HUES64 (cell line): ENCODE data around the gene DTD2. TPM values are rescaled to one million over a fixed set of nuclear protein-coding genes. Genes with fewer than 3 reads are reported as not detected.
A peak's percentile ranks its signal among the peaks of the same experiment; 100 is the strongest.

Source experiments
- H3K27ac ChIP-seq: 2 replicates; pipeline ENCODE4 v1.7.0; 2013; ENCODE audit warnings: low read depth, low read length, inconsistent platforms
- H3K27me3 ChIP-seq: 2 replicates; pipeline ENCODE4 v1.6.1; 2013; ENCODE audit warnings: mild to moderate bottlenecking, low read length; ENCODE audit not compliant: insufficient read depth
- H3K36me3 ChIP-seq: 2 replicates; pipeline ENCODE4 v1.6.1; 2013; ENCODE audit warnings: mild to moderate bottlenecking, low read length; ENCODE audit not compliant: insufficient read depth
- H3K4me1 ChIP-seq: 2 replicates; pipeline ENCODE4 v1.6.1; 2013; ENCODE audit warnings: mild to moderate bottlenecking, low read length, moderate library complexity; ENCODE audit not compliant: insufficient read depth
- H3K4me3 ChIP-seq: 2 replicates; pipeline ENCODE4 v1.5.1; 2013; ENCODE audit warnings: mild to moderate bottlenecking, low read length, moderate library complexity
- H3K9ac ChIP-seq: 2 replicates; pipeline ENCODE4 v1.6.1; 2013; ENCODE audit warnings: mild to moderate bottlenecking, low read depth, low read length
- H3K9me3 ChIP-seq: 2 replicates; pipeline ENCODE4 v1.6.1; 2013; ENCODE audit warnings: low read depth, low read length; ENCODE audit not compliant: insufficient read depth
- WGBS: fragments of 150-250, 120-280 bp; methylation state at CpG from one replicate; pipeline ENCODE4 v1.1.7; 2013; ENCODE audit warnings: missing lambda C conversion rate; 5-methylcytosine and 5-hydroxymethylcytosine counted together
- polyA plus RNA-seq, 2 experiments: library from polyadenylated mRNA; stranded (reverse); fragments of 50-300 nt; gene quantifications; one replicate each; pipeline ENCODE4 v1.2.3, GENCODE V29; 2013

Gene DTD2
- polyA plus RNA-seq (2013, experiment 1 of 2): 15.6 TPM
- 20.0 TPM for polyA plus RNA-seq (2013, experiment 2 of 2)

- Histone ChIP-seq H3K4me3 (peak within 1 kb of the TSS; percentile 88), H3K9ac (peak within 1 kb of the TSS; percentile 88), H3K4me1 (peaks cover 16% of the 10 kb centered on the region), H3K27me3 (no peaks in the 10 kb centered on the region), H3K27ac (peak within 1 kb of the TSS; percentile 87), H3K36me3 (peaks cover 12% of the 10 kb centered on the region), H3K9me3 (no peaks in the 10 kb centered on the region)
- WGBS: under 1% methylated on average over 70 of the region's 70 CpGs
These were observed at the start of gene DTD2 for GRCh38 chr14:31456841-31457664. DTD2 (minus strand) TSS chr14:31457506; CDS start chr14:31457393, 113 bp downstream.

GRCh38 chr14:31505411-31505810 is 48.1 kb upstream of the DTD2 start:
- Histone ChIP-seq H3K4me1 (no peaks in the 10 kb centered on the region), H3K9ac (no peak overlapping the region), H3K4me3 (no peak overlapping the region), H3K36me3 (no peaks in the 10 kb centered on the region), H3K27ac (no peak overlapping the region), H3K27me3 (no peaks in the 10 kb centered on the region), H3K9me3 (no peaks in the 10 kb centered on the region)
- WGBS: no CpG with 5 or more reads among the region's 1 CpG

GRCh38 chr14:31501870-31502269 is 44.6 kb upstream of the DTD2 start:
- Histone ChIP-seq H3K9ac (no peak overlapping the region), H3K9me3 (no peaks in the 10 kb centered on the region), H3K4me1 (no peaks in the 10 kb centered on the region), H3K4me3 (no peak overlapping the region), H3K27ac (no peak overlapping the region), H3K27me3 (no peaks in the 10 kb centered on the region), H3K36me3 (no peaks in the 10 kb centered on the region)
- WGBS: 84% methylated on average over 2 of the region's 2 CpGs

- Histone ChIP-seq H3K27ac (no peak overlapping the region), H3K27me3 (no peaks in the 10 kb centered on the region), H3K36me3 (no peaks in the 10 kb centered on the region), H3K9ac (no peak overlapping the region), H3K4me1 (no peaks in the 10 kb centered on the region), H3K9me3 (no peaks in the 10 kb centered on the region), H3K4me3 (no peak overlapping the region)
- 88% methylated on average over 7 of the region's 8 CpGs for WGBS
These were observed 35.6 kb upstream of the DTD2 start for GRCh38 chr14:31492759-31493498.

- H3K36me3 ChIP-seq: no peaks in the 10 kb centered on the region
- H3K4me3 ChIP-seq: no peak overlapping the region
- H3K27me3 ChIP-seq: no peaks in the 10 kb centered on the region
- no peak overlapping the region for H3K27ac ChIP-seq
- H3K9me3 ChIP-seq: no peaks in the 10 kb centered on the region
- H3K9ac ChIP-seq: no peak overlapping the region
- no peaks in the 10 kb centered on the region for H3K4me1 ChIP-seq
These were observed 32.4 kb upstream of the DTD2 start for GRCh38 chr14:31489691-31490090.

- Histone ChIP-seq H3K27ac (no peak within 1 kb of the TSS), H3K36me3 (no peaks in the 10 kb centered on the region), H3K9ac (no peak within 1 kb of the TSS), H3K4me3 (no peak within 1 kb of the TSS), H3K4me1 (no peaks in the 10 kb centered on the region), H3K9me3 (no peaks in the 10 kb centered on the region), H3K27me3 (no peaks in the 10 kb centered on the region)
- WGBS: 94% methylated on average over 1 of the region's 1 CpG
These were observed 30.6 kb upstream of the DTD2 start, which contains the start of gene GPR33 for GRCh38 chr14:31487886-31488285. GPR33 (minus strand) TSS chr14:31488039; CDS start chr14:31483965, 4,074 bp downstream.

- no peak overlapping the region for H3K27ac ChIP-seq
- H3K9me3 ChIP-seq: no peaks in the 10 kb centered on the region
- no peaks in the 10 kb centered on the region for H3K27me3 ChIP-seq
- no peak overlapping the region for H3K9ac ChIP-seq
- H3K4me1 ChIP-seq: no peaks in the 10 kb centered on the region
- H3K36me3 ChIP-seq: no peaks in the 10 kb centered on the region
- WGBS: 90% methylated on average over 2 of the region's 2 CpGs
- no peak overlapping the region for H3K4me3 ChIP-seq
These were observed 29.5 kb upstream of the DTD2 start for GRCh38 chr14:31486764-31487163.

- no peaks in the 10 kb centered on the region for H3K4me1 ChIP-seq
- no peaks in the 10 kb centered on the region for H3K9me3 ChIP-seq
- no peak overlapping the region for H3K27ac ChIP-seq
- no peak overlapping the region for H3K9ac ChIP-seq
- no peaks in the 10 kb centered on the region for H3K27me3 ChIP-seq
- H3K36me3 ChIP-seq: no peaks in the 10 kb centered on the region
- 93% methylated on average over 3 of the region's 3 CpGs for WGBS
- no peak overlapping the region for H3K4me3 ChIP-seq
These were observed 27.4 kb upstream of the DTD2 start for GRCh38 chr14:31484754-31485153.

- H3K9ac ChIP-seq: no peak overlapping the region
- H3K27ac ChIP-seq: no peak overlapping the region
- no peak overlapping the region for H3K4me3 ChIP-seq
- no peaks in the 10 kb centered on the region for H3K36me3 ChIP-seq
- WGBS: 96% methylated on average over 4 of the region's 4 CpGs
- no peaks in the 10 kb centered on the region for H3K9me3 ChIP-seq
- H3K4me1 ChIP-seq: no peaks in the 10 kb centered on the region
- no peaks in the 10 kb centered on the region for H3K27me3 ChIP-seq
These were observed 22.9 kb upstream of the DTD2 start for GRCh38 chr14:31480156-31480555.

- H3K4me1 ChIP-seq: no peaks in the 10 kb centered on the region
- H3K27me3 ChIP-seq: no peaks in the 10 kb centered on the region
- H3K4me3 ChIP-seq: no peak overlapping the region
- no peaks in the 10 kb centered on the region for H3K9me3 ChIP-seq
- no peak overlapping the region for H3K9ac ChIP-seq
- WGBS: 100% methylated on average over 1 of the region's 3 CpGs
- H3K36me3 ChIP-seq: no peaks in the 10 kb centered on the region
- H3K27ac ChIP-seq: no peak overlapping the region
These were observed 21.7 kb upstream of the DTD2 start for GRCh38 chr14:31479027-31479426.

GRCh38 chr14:31477248-31477647 is 19.9 kb upstream of the DTD2 start:
- no peaks in the 10 kb centered on the region for H3K36me3 ChIP-seq
- WGBS: 96% methylated on average over 6 of the region's 6 CpGs
- H3K27ac ChIP-seq: no peak overlapping the region
- H3K27me3 ChIP-seq: no peaks in the 10 kb centered on the region
- H3K4me1 ChIP-seq: no peaks in the 10 kb centered on the region
- H3K9me3 ChIP-seq: no peaks in the 10 kb centered on the region
- H3K9ac ChIP-seq: no peak overlapping the region
- H3K4me3 ChIP-seq: no peak overlapping the region
